IMR-90 (cell line): ENCODE measurements around the gene GNAT1. TPM values are rescaled to one million over a fixed set of nuclear protein-coding genes. Genes with fewer than 3 reads are reported as not detected.

Experiments
- ATAC-seq: fragments of 200-7000 bp; cut with Tn5 transposase; 2 replicates; pipeline ENCODE4 v1.9.1; 2020; ENCODE audit warnings: low read depth, mild to moderate bottlenecking, moderate library complexity
- BruUV-seq: library from RNA; stranded (reverse); fragments of 400-500 nt; replicated peaks from 2 replicates; lab custom pipeline; 2021; lab: Mats Ljungman, UMichigan
- CTCF ChIA-PET: fragments of 300-600 bp; formaldehyde crosslinking; extraction: SDS; loops from one replicate; lab custom pipeline; 2021; ENCODE audit warnings: antibody characterized with exemption; lab: Yijun Ruan, JAX
- POLR2A ChIA-PET: fragments of 300-600 bp; sonication (Branson Sonifier 250); formaldehyde crosslinking; loops from one replicate; lab custom pipeline; 2022; ENCODE audit warnings: antibody characterized with exemption; ENCODE audit not compliant: unreplicated experiment; lab: Charles Lee
- DNase-seq: peaks from one replicate; pipeline ENCODE4 v3.0.0; 2013
- H2AFZ ChIP-seq: replicated peaks from 2 replicates; pipeline ENCODE3; 2013; ENCODE audit warnings: low read length, mild to moderate bottlenecking; ENCODE audit not compliant: poor library complexity
- H2AK5ac ChIP-seq: 2 replicates; pipeline ENCODE4 v1.6.1; 2013; ENCODE audit warnings: low read depth, low read length, inconsistent platforms
- H2AK9ac ChIP-seq: replicated peaks from 2 replicates; pipeline ENCODE3; 2013; ENCODE audit warnings: mild to moderate bottlenecking, low read depth, low read length, moderate library complexity; ENCODE audit not compliant: poor library complexity
- H2BK120ac ChIP-seq: 2 replicates; pipeline ENCODE4 v1.6.1; 2013; ENCODE audit warnings: low read depth, low read length, inconsistent platforms
- H2BK15ac ChIP-seq: 3 replicates; pipeline ENCODE4 v1.6.1; 2013; ENCODE audit warnings: low read depth, low read length, inconsistent platforms
- H2BK20ac ChIP-seq: 2 replicates; pipeline ENCODE4 v1.6.1; 2013; ENCODE audit warnings: low read depth, mild to moderate bottlenecking, inconsistent platforms, low read length, moderate library complexity
- H2BK5ac ChIP-seq: 2 replicates; pipeline ENCODE4 v1.6.1; 2013; ENCODE audit warnings: mild to moderate bottlenecking, low read depth, low read length, inconsistent platforms; ENCODE audit not compliant: poor library complexity, severe bottlenecking
- H3K14ac ChIP-seq: replicated peaks from 2 replicates; pipeline ENCODE4 v1.6.1; 2013; ENCODE audit warnings: low read depth, low read length, inconsistent platforms
- H3K18ac ChIP-seq: 2 replicates; pipeline ENCODE4 v1.6.1; 2013; ENCODE audit warnings: low read depth, low read length, control low read depth
- H3K23ac ChIP-seq: 2 replicates; pipeline ENCODE4 v1.6.1; 2013; ENCODE audit warnings: low read depth, low read length, inconsistent platforms
- H3K27ac ChIP-seq: 2 replicates; pipeline ENCODE4 v1.5.1; 2013; ENCODE audit warnings: mild to moderate bottlenecking, control low read depth, low read length; ENCODE audit not compliant: insufficient read depth
- H3K27me3 ChIP-seq: 2 replicates; pipeline ENCODE4 v1.6.1; 2013; ENCODE audit warnings: low read length; ENCODE audit not compliant: control insufficient read depth, insufficient read depth
- H3K36me3 ChIP-seq: 2 replicates; pipeline ENCODE4 v1.6.1; 2013; ENCODE audit warnings: low read length, mixed read lengths; ENCODE audit not compliant: control insufficient read depth, insufficient read depth
- H3K4ac ChIP-seq: 2 replicates; pipeline ENCODE4 v1.6.1; 2013; ENCODE audit warnings: low read depth, low read length, inconsistent platforms
- H3K4me1 ChIP-seq: 2 replicates; pipeline ENCODE4 v1.6.1; 2013; ENCODE audit warnings: low read length, mixed read lengths; ENCODE audit not compliant: control insufficient read depth, insufficient read depth
- H3K4me2 ChIP-seq: 2 replicates; pipeline ENCODE4 v1.6.1; 2013; ENCODE audit warnings: low read depth, mild to moderate bottlenecking, control low read depth, low read length, moderate library complexity
- H3K4me3 ChIP-seq: 2 replicates; pipeline ENCODE4 v1.5.1; 2013; ENCODE audit warnings: low read depth, mild to moderate bottlenecking, control low read depth, low read length, moderate library complexity; ENCODE audit not compliant: insufficient read depth
- H3K56ac ChIP-seq: 2 replicates; pipeline ENCODE4 v1.6.1; 2013; ENCODE audit warnings: low read length, inconsistent platforms; ENCODE audit not compliant: insufficient read depth; ENCODE audit errors: extremely low read depth
- H3K79me1 ChIP-seq, 2 experiments: 2 replicates each; pipeline ENCODE4 v1.6.1; 2013; ENCODE audit warnings: low read length in 2 of 2, inconsistent platforms in 1 of 2, low read depth in 1 of 2
- H3K9ac ChIP-seq: 2 replicates; pipeline ENCODE4 v1.6.1; 2013; ENCODE audit warnings: low read depth, low read length, control low read depth
- H3K9me1 ChIP-seq: 2 replicates; pipeline ENCODE4 v1.6.1; 2013; ENCODE audit warnings: low read length, inconsistent platforms; ENCODE audit not compliant: insufficient read depth
- H3K9me3 ChIP-seq: 2 replicates; pipeline ENCODE4 v1.6.1; 2013; ENCODE audit warnings: low read length; ENCODE audit not compliant: control insufficient read depth, insufficient read depth
- H4K20me1 ChIP-seq: 2 replicates; pipeline ENCODE4 v1.6.1; 2013; ENCODE audit warnings: low read length, inconsistent platforms; ENCODE audit not compliant: insufficient read depth
- H4K5ac ChIP-seq: 2 replicates; pipeline ENCODE4 v1.6.1; 2013; ENCODE audit warnings: mild to moderate bottlenecking, low read depth, low read length, control low read depth
- H4K8ac ChIP-seq, 2 experiments: 2 replicates each; pipeline ENCODE4 v1.6.1; 2013; ENCODE audit warnings: low read depth in 2 of 2, low read length in 2 of 2, control low read depth in 1 of 2, inconsistent platforms in 1 of 2
- H4K91ac ChIP-seq: 2 replicates; pipeline ENCODE4 v1.6.1; 2013; ENCODE audit warnings: low read depth, low read length, inconsistent platforms; ENCODE audit not compliant: insufficient read depth
- CEBPB ChIP-seq: IDR thresholded peaks from 2 replicates; pipeline ENCODE4 v1.6.1; 2012; ENCODE audit warnings: low read depth, low read length, improper control_type of control experiment
- MAZ ChIP-seq: IDR thresholded peaks from 2 replicates; pipeline ENCODE4 v1.6.1; 2012; ENCODE audit warnings: low read depth, mild to moderate bottlenecking, low read length, improper control_type of control experiment, moderate library complexity, borderline replicate concordance
- RAD21 ChIP-seq: IDR thresholded peaks from 2 replicates; pipeline ENCODE4 v1.6.1; 2012; ENCODE audit warnings: low read length, improper control_type of control experiment
- WGBS, 2 experiments: methylation state at CpG; one replicate each; pipeline versions ENCODE4 v1.1.5 to v1.1.7; 2013; ENCODE audit warnings: missing lambda C conversion rate in 2 of 2; ENCODE audit not compliant: insufficient read length in 1 of 2; ENCODE audit errors: extremely low coverage in 2 of 2; 5-methylcytosine and 5-hydroxymethylcytosine counted together
- dilution Hi-C: fragments of 300-500 bp; cut with HindIII; formaldehyde crosslinking; loops from one replicate; pipeline ENCODE4 v1.14.3; 2018; ENCODE audit warnings: low sequenced_read_pairs; ENCODE audit not compliant: unreplicated experiment
- in situ Hi-C: fragments of 300-500 bp; cut with MboI; formaldehyde crosslinking; loops from 3 replicates; pipeline ENCODE4 v1.14.3; 2019; ENCODE audit warnings: low sequenced_read_pairs, inconsistent platforms, mixed read lengths
- intact Hi-C: fragments of 100-400 bp; cut with micrococcal nuclease; formaldehyde crosslinking; loops from 2 replicates; pipeline ENCODE4 v1.10.0; 2022
- polyA plus RNA-seq, 3 experiments: library from polyadenylated mRNA; depleted of rRNA; stranded (reverse); fragments of >200 nt; gene quantifications; 2 replicates each; pipeline ENCODE4 v1.2.3, GENCODE V29; 2012; ENCODE audit warnings: low replicate concordance in 1 of 3
- total RNA-seq: library from RNA; depleted of rRNA; stranded (reverse); fragments of >200 nt; gene quantifications from 2 replicates; pipeline ENCODE4 v1.2.3, GENCODE V29; 2012

The GNAT1 gene
- total and polyA plus RNA-seq, 2 of the 4 experiments (the other 2 are of a cell fraction): not detected

GRCh38 chr3:50233176-50233575, 41.8 kb downstream of the GNAT1 start:
- WGBS, 2 experiments: 64% methylated on average over 2 of the region's 4 CpGs; no CpG with 5 or more reads in 1 of the 2 experiments
- Histone ChIP-seq H3K14ac (no peak overlapping the region), H3K4me3 (no peak overlapping the region), H2AK5ac (no peak overlapping the region), H3K9me3 (no peaks in the 10 kb centered on the region), H3K4me1 (no peaks in the 10 kb centered on the region), H3K4me2 (no peak overlapping the region), H2AK9ac (no peak overlapping the region), H4K20me1 (peaks cover 20% of the 10 kb centered on the region), H3K9me1 (peaks cover 10% of the 10 kb centered on the region; the same call in 1 of the 2 replicates), H2BK5ac (no peak overlapping the region), H3K27ac (no peak overlapping the region), H4K8ac (no peak overlapping the region), H2BK120ac (no peak overlapping the region), H2BK20ac (no peak overlapping the region), H3K36me3 (no peaks in the 10 kb centered on the region), H3K23ac (no peak overlapping the region), H4K5ac (no peak overlapping the region), H3K4ac (no peak overlapping the region), H4K91ac (no peak overlapping the region), H3K27me3 (no peaks in the 10 kb centered on the region), H3K9ac (no peak overlapping the region), H3K79me1 (peaks cover 0 to 11% of the 10 kb centered on the region in 2 experiments; a peak in 2 of 4 replicates), H3K56ac (no peak overlapping the region), H2BK15ac (no peak overlapping the region), H2AFZ (no peak overlapping the region), H3K18ac (no peak overlapping the region)
- intact Hi-C loops (no loop called here), in situ Hi-C loops (no loop called here), dilution Hi-C loops (no loop called here)
- ChIA-PET POLR2A (no interaction called here), CTCF (interaction anchor here (0.6 kb wide), 1 partner anchor 29 kb away, joined by 5 read pairs; no protein-coding TSS in a partner anchor)
- TF ChIP-seq RAD21 (no peak), CEBPB (no peak), MAZ (no peak)
- ATAC-seq (no peak), DNase-seq (no peak)
- no TSS peak for BruUV-seq
